Measurements from ENCODE around the gene GUCY2D.

DNA sequence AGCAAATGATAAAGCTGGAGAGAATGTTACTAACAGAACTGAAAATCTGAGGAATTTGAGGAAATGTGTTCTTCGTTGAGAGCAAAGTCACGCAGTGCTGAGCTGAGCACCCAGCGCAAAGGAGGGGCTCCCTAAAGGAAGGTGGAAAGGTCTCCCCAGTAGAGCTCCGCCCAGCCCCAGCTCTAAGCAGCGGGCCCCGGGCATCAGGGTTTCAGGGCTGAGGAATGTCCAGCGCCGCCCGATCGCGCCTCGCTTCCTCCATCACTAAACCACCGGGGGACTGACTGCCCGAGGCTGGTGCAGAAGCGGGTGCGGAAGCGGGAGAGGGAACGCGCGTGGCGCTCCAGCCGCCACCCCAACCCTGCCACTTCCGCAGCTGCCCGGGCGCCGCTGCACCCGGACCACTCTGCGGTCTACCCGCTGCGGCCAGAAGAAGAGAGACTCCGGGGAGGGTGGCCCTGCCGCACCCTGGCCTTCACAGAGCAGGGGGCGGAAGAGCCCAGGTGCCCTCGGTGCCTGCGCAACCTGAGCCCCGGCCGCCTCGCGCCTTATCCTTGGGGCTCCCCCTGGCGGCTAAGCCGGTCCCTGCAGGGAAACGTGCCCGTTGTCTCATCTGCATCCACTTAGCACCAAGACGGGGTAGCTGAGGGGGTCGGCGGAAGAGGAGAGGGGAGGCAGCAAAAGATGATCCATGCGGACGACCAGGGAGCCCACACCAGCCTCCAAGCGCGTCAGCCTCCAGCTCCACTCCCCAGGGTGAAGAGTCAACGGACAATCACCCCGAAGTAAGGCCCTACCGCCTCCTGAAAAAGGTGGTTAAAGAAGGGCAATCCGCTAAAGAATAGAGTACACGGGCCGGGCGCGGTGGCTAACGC is 12.4 kb upstream of the GUCY2D start:
- TF ChIP-seq, protein P1, sequence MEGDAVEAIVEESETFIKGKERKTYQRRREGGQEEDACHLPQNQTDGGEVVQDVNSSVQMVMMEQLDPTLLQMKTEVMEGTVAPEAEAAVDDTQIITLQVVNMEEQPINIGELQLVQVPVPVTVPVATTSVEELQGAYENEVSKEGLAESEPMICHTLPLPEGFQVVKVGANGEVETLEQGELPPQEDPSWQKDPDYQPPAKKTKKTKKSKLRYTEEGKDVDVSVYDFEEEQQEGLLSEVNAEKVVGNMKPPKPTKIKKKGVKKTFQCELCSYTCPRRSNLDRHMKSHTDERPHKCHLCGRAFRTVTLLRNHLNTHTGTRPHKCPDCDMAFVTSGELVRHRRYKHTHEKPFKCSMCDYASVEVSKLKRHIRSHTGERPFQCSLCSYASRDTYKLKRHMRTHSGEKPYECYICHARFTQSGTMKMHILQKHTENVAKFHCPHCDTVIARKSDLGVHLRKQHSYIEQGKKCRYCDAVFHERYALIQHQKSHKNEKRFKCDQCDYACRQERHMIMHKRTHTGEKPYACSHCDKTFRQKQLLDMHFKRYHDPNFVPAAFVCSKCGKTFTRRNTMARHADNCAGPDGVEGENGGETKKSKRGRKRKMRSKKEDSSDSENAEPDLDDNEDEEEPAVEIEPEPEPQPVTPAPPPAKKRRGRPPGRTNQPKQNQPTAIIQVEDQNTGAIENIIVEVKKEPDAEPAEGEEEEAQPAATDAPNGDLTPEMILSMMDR (IDR thresholded peaks at IDR 0.05; ENCODE audit: low read length) = peak; percentile 93
- no peak for TF ChIP-seq EZH2 (IDR thresholded peaks at IDR 0.05; ENCODE audit: borderline replicate concordance, low read length)
